ENCODE data around the gene TPRG1.

Gene TPRG1

GRCh38 chr3:189238071-189238470 is 66.3 kb downstream of the TPRG1 start:
- no peaks in the 10 kb centered on the region for H3K4me1 ChIP-seq (ENCODE audit: control insufficient read depth, insufficient read depth, low read length, poor library complexity, severe bottlenecking)
- H3K36me3 ChIP-seq (ENCODE audit: control insufficient read depth, insufficient read depth, low read length), result no peaks in the 10 kb centered on the region
- no peak overlapping the region for H3K4me3 ChIP-seq (ENCODE audit: insufficient read depth, low read depth, low read length, poor library complexity, severe bottlenecking)
- no peak overlapping the region for H3K27ac ChIP-seq (ENCODE audit: insufficient read depth, low read length, poor library complexity, severe bottlenecking)
- no peaks in the 10 kb centered on the region for H3K9me3 ChIP-seq (ENCODE audit: control insufficient read depth, low read length)
- no peak for DNase-seq
- H3K27me3 ChIP-seq (replicated peaks; ENCODE audit: control insufficient read depth, insufficient read depth, low read length, poor library complexity, severe bottlenecking), result no peaks in the 10 kb centered on the region

GRCh38 chr3:189239616-189240015 is 67.8 kb downstream of the TPRG1 start:
- Histone ChIP-seq H3K27me3 (replicated peaks; ENCODE audit: control insufficient read depth, insufficient read depth, low read length, poor library complexity, severe bottlenecking) (no peaks in the 10 kb centered on the region), H3K27ac (ENCODE audit: insufficient read depth, low read length, poor library complexity, severe bottlenecking) (no peak overlapping the region)
- DNase-seq, result no peak

GRCh38 chr3:189249987-189250386 is 78.2 kb downstream of the TPRG1 start:
- Histone ChIP-seq H3K4me3 (ENCODE audit: insufficient read depth, low read depth, low read length, poor library complexity, severe bottlenecking) (no peak overlapping the region), H3K27me3 (replicated peaks; ENCODE audit: control insufficient read depth, insufficient read depth, low read length, poor library complexity, severe bottlenecking) (no peaks in the 10 kb centered on the region), H3K9me3 (ENCODE audit: control insufficient read depth, low read length) (no peaks in the 10 kb centered on the region), H3K36me3 (ENCODE audit: control insufficient read depth, insufficient read depth, low read length) (no peaks in the 10 kb centered on the region), H3K27ac (ENCODE audit: insufficient read depth, low read length, poor library complexity, severe bottlenecking) (no peak overlapping the region), H3K4me1 (ENCODE audit: control insufficient read depth, insufficient read depth, low read length, poor library complexity, severe bottlenecking) (no peaks in the 10 kb centered on the region)
- no peak for DNase-seq

More at GRCh38 chr3:189239616-189240015, 67.8 kb downstream of the TPRG1 start:
- Histone ChIP-seq H3K9me3 (ENCODE audit: control insufficient read depth, low read length) (no peaks in the 10 kb centered on the region), H3K36me3 (ENCODE audit: control insufficient read depth, insufficient read depth, low read length) (no peaks in the 10 kb centered on the region), H3K4me1 (ENCODE audit: control insufficient read depth, insufficient read depth, low read length, poor library complexity, severe bottlenecking) (no peaks in the 10 kb centered on the region), H3K4me3 (ENCODE audit: insufficient read depth, low read depth, low read length, poor library complexity, severe bottlenecking) (no peak overlapping the region)

- no peak for DNase-seq
These were observed 86.5 kb downstream of the TPRG1 start for GRCh38 chr3:189258261-189258660.

GRCh38 chr3:189260556-189261493 is 89.1 kb downstream of the TPRG1 start:
- no peaks in the 10 kb centered on the region for H3K36me3 ChIP-seq (ENCODE audit: control insufficient read depth, insufficient read depth, low read length)
- no peak for DNase-seq
- no peak overlapping the region for H3K27ac ChIP-seq (ENCODE audit: insufficient read depth, low read length, poor library complexity, severe bottlenecking)
- H3K27me3 ChIP-seq (replicated peaks; ENCODE audit: control insufficient read depth, insufficient read depth, low read length, poor library complexity, severe bottlenecking), result no peaks in the 10 kb centered on the region
- no peaks in the 10 kb centered on the region for H3K4me1 ChIP-seq (ENCODE audit: control insufficient read depth, insufficient read depth, low read length, poor library complexity, severe bottlenecking)
- no peak overlapping the region for H3K4me3 ChIP-seq (ENCODE audit: insufficient read depth, low read depth, low read length, poor library complexity, severe bottlenecking)
- H3K9me3 ChIP-seq (ENCODE audit: control insufficient read depth, low read length), result no peaks in the 10 kb centered on the region

More at GRCh38 chr3:189258261-189258660, 86.5 kb downstream of the TPRG1 start:
- Histone ChIP-seq H3K36me3 (ENCODE audit: control insufficient read depth, insufficient read depth, low read length) (no peaks in the 10 kb centered on the region), H3K27me3 (replicated peaks; ENCODE audit: control insufficient read depth, insufficient read depth, low read length, poor library complexity, severe bottlenecking) (no peaks in the 10 kb centered on the region), H3K4me1 (ENCODE audit: control insufficient read depth, insufficient read depth, low read length, poor library complexity, severe bottlenecking) (no peaks in the 10 kb centered on the region), H3K27ac (ENCODE audit: insufficient read depth, low read length, poor library complexity, severe bottlenecking) (no peak overlapping the region), H3K9me3 (ENCODE audit: control insufficient read depth, low read length) (no peaks in the 10 kb centered on the region), H3K4me3 (ENCODE audit: insufficient read depth, low read depth, low read length, poor library complexity, severe bottlenecking) (no peak overlapping the region)

GRCh38 chr3:189262746-189263145 is 91.0 kb downstream of the TPRG1 start:
- no peaks in the 10 kb centered on the region for H3K4me1 ChIP-seq (ENCODE audit: control insufficient read depth, insufficient read depth, low read length, poor library complexity, severe bottlenecking)
- no peak overlapping the region for H3K27ac ChIP-seq (ENCODE audit: insufficient read depth, low read length, poor library complexity, severe bottlenecking)
- H3K27me3 ChIP-seq (replicated peaks; ENCODE audit: control insufficient read depth, insufficient read depth, low read length, poor library complexity, severe bottlenecking), result no peaks in the 10 kb centered on the region
- no peak for DNase-seq
- no peaks in the 10 kb centered on the region for H3K9me3 ChIP-seq (ENCODE audit: control insufficient read depth, low read length)
- no peaks in the 10 kb centered on the region for H3K36me3 ChIP-seq (ENCODE audit: control insufficient read depth, insufficient read depth, low read length)
- no peak overlapping the region for H3K4me3 ChIP-seq (ENCODE audit: insufficient read depth, low read depth, low read length, poor library complexity, severe bottlenecking)

GRCh38 chr3:189267981-189268613 is 96.3 kb downstream of the TPRG1 start:
- no peak for DNase-seq
- Histone ChIP-seq H3K4me1 (ENCODE audit: control insufficient read depth, insufficient read depth, low read length, poor library complexity, severe bottlenecking) (no peaks in the 10 kb centered on the region), H3K4me3 (ENCODE audit: insufficient read depth, low read depth, low read length, poor library complexity, severe bottlenecking) (no peak overlapping the region), H3K36me3 (ENCODE audit: control insufficient read depth, insufficient read depth, low read length) (no peaks in the 10 kb centered on the region), H3K27me3 (replicated peaks; ENCODE audit: control insufficient read depth, insufficient read depth, low read length, poor library complexity, severe bottlenecking) (no peaks in the 10 kb centered on the region), H3K9me3 (ENCODE audit: control insufficient read depth, low read length) (no peaks in the 10 kb centered on the region), H3K27ac (ENCODE audit: insufficient read depth, low read length, poor library complexity, severe bottlenecking) (no peak overlapping the region)

GRCh38 chr3:189269365-189269764 is 97.6 kb downstream of the TPRG1 start:
- H3K27me3 ChIP-seq (replicated peaks; ENCODE audit: control insufficient read depth, insufficient read depth, low read length, poor library complexity, severe bottlenecking), result no peaks in the 10 kb centered on the region
- H3K9me3 ChIP-seq (ENCODE audit: control insufficient read depth, low read length), result no peaks in the 10 kb centered on the region
- DNase-seq, result no peak
- H3K27ac ChIP-seq (ENCODE audit: insufficient read depth, low read length, poor library complexity, severe bottlenecking), result no peak overlapping the region
- no peak overlapping the region for H3K4me3 ChIP-seq (ENCODE audit: insufficient read depth, low read depth, low read length, poor library complexity, severe bottlenecking)
- no peaks in the 10 kb centered on the region for H3K4me1 ChIP-seq (ENCODE audit: control insufficient read depth, insufficient read depth, low read length, poor library complexity, severe bottlenecking)
- no peaks in the 10 kb centered on the region for H3K36me3 ChIP-seq (ENCODE audit: control insufficient read depth, insufficient read depth, low read length)

GRCh38 chr3:189270248-189270832 is 98.6 kb downstream of the TPRG1 start:
- no peak for DNase-seq
- Histone ChIP-seq H3K36me3 (ENCODE audit: control insufficient read depth, insufficient read depth, low read length) (no peaks in the 10 kb centered on the region), H3K4me1 (ENCODE audit: control insufficient read depth, insufficient read depth, low read length, poor library complexity, severe bottlenecking) (no peaks in the 10 kb centered on the region), H3K4me3 (ENCODE audit: insufficient read depth, low read depth, low read length, poor library complexity, severe bottlenecking) (no peak overlapping the region), H3K9me3 (ENCODE audit: control insufficient read depth, low read length) (no peaks in the 10 kb centered on the region), H3K27ac (ENCODE audit: insufficient read depth, low read length, poor library complexity, severe bottlenecking) (no peak overlapping the region), H3K27me3 (replicated peaks; ENCODE audit: control insufficient read depth, insufficient read depth, low read length, poor library complexity, severe bottlenecking) (no peaks in the 10 kb centered on the region)
